Measurements from ENCODE around the gene VIL1. TPM values are rescaled to one million over a fixed set of nuclear protein-coding genes. Genes with fewer than 3 reads are reported as not detected.

VIL1 gene
- total RNA-seq, 1 experiment from 2014 or later: 3.0 TPM

- TF ChIP-seq, protein P1, sequence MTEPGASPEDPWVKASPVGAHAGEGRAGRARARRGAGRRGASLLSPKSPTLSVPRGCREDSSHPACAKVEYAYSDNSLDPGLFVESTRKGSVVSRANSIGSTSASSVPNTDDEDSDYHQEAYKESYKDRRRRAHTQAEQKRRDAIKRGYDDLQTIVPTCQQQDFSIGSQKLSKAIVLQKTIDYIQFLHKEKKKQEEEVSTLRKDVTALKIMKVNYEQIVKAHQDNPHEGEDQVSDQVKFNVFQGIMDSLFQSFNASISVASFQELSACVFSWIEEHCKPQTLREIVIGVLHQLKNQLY (CRISPR knock-in tag; IDR thresholded peaks at IDR 0.05): no peak
- no peak; the same call in 1 of the 2 replicates for TF ChIP-seq MYBL2 (CRISPR knock-in tag; IDR thresholded peaks at IDR 0.05)
- TF ChIP-seq SMAD4 (CRISPR knock-in tag; IDR thresholded peaks at IDR 0.05): 0 out of 2 replicates have a peak, but pooled peaks have one; percentile 26
- peak; percentile 83 for TF ChIP-seq SP1 (CRISPR knock-in tag; conservative IDR thresholded peaks at IDR 0.05)
- 0 out of 2 replicates have a peak, but pooled peaks have one; percentile 61 for TF ChIP-seq SMAD3 (CRISPR knock-in tag; IDR thresholded peaks at IDR 0.05; ENCODE audit: borderline replicate concordance)
- TF ChIP-seq PRDM15 (CRISPR knock-in tag; IDR thresholded peaks at IDR 0.05): no peak
- peak; percentile 42; the same call in 1 of the 2 replicates for TF ChIP-seq ZNF416 (CRISPR knock-in tag; IDR thresholded peaks at IDR 0.05)
- 0 out of 2 replicates have a peak, but pooled peaks have one; percentile 36 for TF ChIP-seq TEAD1 (CRISPR knock-in tag; IDR thresholded peaks at IDR 0.05)
- 0 out of 2 replicates have a peak, but pooled peaks have one; percentile 67 for TF ChIP-seq RELA (CRISPR knock-in tag; IDR thresholded peaks at IDR 0.05; ENCODE audit: borderline replicate concordance)
- peak; percentile 80 for TF ChIP-seq ZBTB21 (CRISPR knock-in tag; IDR thresholded peaks at IDR 0.05; ENCODE audit: borderline replicate concordance)
- no peak for TF ChIP-seq ZNF671 (CRISPR knock-in tag; IDR thresholded peaks at IDR 0.05)
- no peak for TF ChIP-seq NR2C2 (CRISPR knock-in tag; IDR thresholded peaks at IDR 0.05)
- TF ChIP-seq NR3C1 (CRISPR knock-in tag; conservative IDR thresholded peaks at IDR 0.05; ENCODE audit: low read depth): no peak
- 0 out of 2 replicates have a peak, but pooled peaks have one; percentile 44 for TF ChIP-seq FOXK1 (CRISPR knock-in tag; IDR thresholded peaks at IDR 0.05)
- TF ChIP-seq, protein P2, sequence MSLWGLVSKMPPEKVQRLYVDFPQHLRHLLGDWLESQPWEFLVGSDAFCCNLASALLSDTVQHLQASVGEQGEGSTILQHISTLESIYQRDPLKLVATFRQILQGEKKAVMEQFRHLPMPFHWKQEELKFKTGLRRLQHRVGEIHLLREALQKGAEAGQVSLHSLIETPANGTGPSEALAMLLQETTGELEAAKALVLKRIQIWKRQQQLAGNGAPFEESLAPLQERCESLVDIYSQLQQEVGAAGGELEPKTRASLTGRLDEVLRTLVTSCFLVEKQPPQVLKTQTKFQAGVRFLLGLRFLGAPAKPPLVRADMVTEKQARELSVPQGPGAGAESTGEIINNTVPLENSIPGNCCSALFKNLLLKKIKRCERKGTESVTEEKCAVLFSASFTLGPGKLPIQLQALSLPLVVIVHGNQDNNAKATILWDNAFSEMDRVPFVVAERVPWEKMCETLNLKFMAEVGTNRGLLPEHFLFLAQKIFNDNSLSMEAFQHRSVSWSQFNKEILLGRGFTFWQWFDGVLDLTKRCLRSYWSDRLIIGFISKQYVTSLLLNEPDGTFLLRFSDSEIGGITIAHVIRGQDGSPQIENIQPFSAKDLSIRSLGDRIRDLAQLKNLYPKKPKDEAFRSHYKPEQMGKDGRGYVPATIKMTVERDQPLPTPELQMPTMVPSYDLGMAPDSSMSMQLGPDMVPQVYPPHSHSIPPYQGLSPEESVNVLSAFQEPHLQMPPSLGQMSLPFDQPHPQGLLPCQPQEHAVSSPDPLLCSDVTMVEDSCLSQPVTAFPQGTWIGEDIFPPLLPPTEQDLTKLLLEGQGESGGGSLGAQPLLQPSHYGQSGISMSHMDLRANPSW (CRISPR knock-in tag; conservative IDR thresholded peaks at IDR 0.05; ENCODE audit: low read depth): no peak
- TF ChIP-seq GRHL2 (CRISPR knock-in tag; IDR thresholded peaks at IDR 0.05; ENCODE audit: insufficient replicate concordance, severe bottlenecking): no peak
- no peak for TF ChIP-seq TCF7 (CRISPR knock-in tag; IDR thresholded peaks at IDR 0.05; ENCODE audit: low read depth)
- TF ChIP-seq ETV6 (CRISPR knock-in tag; IDR thresholded peaks at IDR 0.05): no peak
- no peak for TF ChIP-seq ATF1 (CRISPR knock-in tag; IDR thresholded peaks at IDR 0.05)
- TF ChIP-seq ZNF138 (CRISPR knock-in tag; conservative IDR thresholded peaks at IDR 0.05): 0 out of 2 replicates have a peak, but pooled peaks have one; percentile 22
- peak; percentile 65; the same call in 1 of the 2 replicates for TF ChIP-seq USF1 (CRISPR knock-in tag; IDR thresholded peaks at IDR 0.05)
These were observed 31.3 kb upstream of the VIL1 start (continued) for GRCh38 chr2:218387369-218388194.
